ENCODE data around the gene SEMA7A.
"Not testable (repeated sequence)": the region's sequence is repeated elsewhere in the genome, so short reads cannot be mapped to it uniquely, and the experiment has no call there.

Gene SEMA7A
- 1.5 to 568 (median 2.1) reads per million in 3 experiments for total RNA-seq

- peak; percentile 55 for DNase-seq
These were observed at the start of gene SEMA7A for GRCh38 chr15:74433592-74434262. Gene SEMA7A (minus strand): TSS chr15:74433958. CDS start chr15:74433918, 40 bp downstream.

- no peak for DNase-seq
These were observed 48.9 kb upstream of the SEMA7A start for GRCh38 chr15:74482661-74483060.

- not testable (repeated sequence) for DNase-seq
These were observed 46.6 kb upstream of the SEMA7A start for GRCh38 chr15:74480364-74480763.

GRCh38 chr15:74471621-74472020 lies 37.9 kb upstream of the SEMA7A start:
- not testable (repeated sequence) for DNase-seq

- no peak for DNase-seq
These were observed 37.1 kb upstream of the SEMA7A start for GRCh38 chr15:74470631-74471395.

GRCh38 chr15:74468341-74469032 lies 34.7 kb upstream of the SEMA7A start:
- DNase-seq: no peak

GRCh38 chr15:74466570-74466969 lies 32.8 kb upstream of the SEMA7A start:
- DNase-seq: no peak

GRCh38 chr15:74464897-74465296 lies 31.1 kb upstream of the SEMA7A start:
- DNase-seq: no peak

GRCh38 chr15:74464216-74464615 lies 30.5 kb upstream of the SEMA7A start:
- no peak for DNase-seq

GRCh38 chr15:74463634-74464033 lies 29.9 kb upstream of the SEMA7A start:
- DNase-seq: no peak

GRCh38 chr15:74461847-74462511 lies 28.2 kb upstream of the SEMA7A start:
- no peak for DNase-seq

- peak; percentile 89 for DNase-seq
These were observed 27.4 kb upstream of the SEMA7A start, which contains the start of gene UBL7 for GRCh38 chr15:74460871-74461846. Gene UBL7 (minus strand): TSS chr15:74461160. CDS start chr15:74458867, 2,293 bp downstream.

- DNase-seq: no peak
These were observed 26.5 kb upstream of the SEMA7A start for GRCh38 chr15:74460298-74460697.

GRCh38 chr15:74459798-74460197 lies 26.0 kb upstream of the SEMA7A start:
- not testable (repeated sequence) for DNase-seq

- no peak for DNase-seq
These were observed 24.7 kb upstream of the SEMA7A start for GRCh38 chr15:74458473-74458872.

- not testable (repeated sequence) for DNase-seq
These were observed 23.3 kb upstream of the SEMA7A start for GRCh38 chr15:74457036-74457435.

- DNase-seq: no peak
These were observed 21.2 kb upstream of the SEMA7A start for GRCh38 chr15:74454764-74455500.

- no peak for DNase-seq
These were observed 20.4 kb upstream of the SEMA7A start for GRCh38 chr15:74453925-74454763.

GRCh38 chr15:74451861-74452835 lies 18.4 kb upstream of the SEMA7A start:
- DNase-seq: no peak

Data from central memory CD4-positive, alpha-beta T cell (primary cell).